HG02678 (cell line): Measurements from ENCODE around the gene NFKB2.

Source experiments
- ATAC-seq: cut with Tn5 transposase; IDR thresholded peaks from one replicate; pipeline ENCODE4 v1.9.1; 2021; ENCODE audit warnings: mild to moderate bottlenecking, moderate library complexity; ENCODE audit not compliant: unreplicated experiment

The NFKB2 gene

GRCh38 chr10:102420714-102421506, 25.4 kb downstream of the NFKB2 start, which contains the start of gene FBXL15:
Gene FBXL15, plus strand, starts transcription at chr10:102420836. Its CDS starts 294 bp downstream, at chr10:102421130.
- ATAC-seq: peak; percentile 71

GRCh38 chr10:102421507-102421756, 25.9 kb downstream of the NFKB2 start:
- ATAC-seq: peak; percentile 1

GRCh38 chr10:102421757-102422512, 26.4 kb downstream of the NFKB2 start:
- ATAC-seq: no peak

- ATAC-seq: peak; percentile 23
Measured at GRCh38 chr10:102422545-102423129, 27.1 kb downstream of the NFKB2 start.

- no peak for ATAC-seq
Measured at GRCh38 chr10:102423372-102423968, 28.0 kb downstream of the NFKB2 start.

GRCh38 chr10:102424145-102424544, 28.6 kb downstream of the NFKB2 start:
- ATAC-seq: no peak

- ATAC-seq: no peak
Measured at GRCh38 chr10:102424916-102425315, 29.4 kb downstream of the NFKB2 start.

- ATAC-seq: no peak
Measured at GRCh38 chr10:102425444-102425843, 29.9 kb downstream of the NFKB2 start.

GRCh38 chr10:102426803-102427287, 31.3 kb downstream of the NFKB2 start:
- no peak for ATAC-seq

GRCh38 chr10:102429468-102429867, 34.0 kb downstream of the NFKB2 start:
- ATAC-seq: no peak

GRCh38 chr10:102431452-102432124, 36.1 kb downstream of the NFKB2 start:
- no peak for ATAC-seq

- peak; percentile 85 for ATAC-seq
Measured at GRCh38 chr10:102432162-102432950, 36.9 kb downstream of the NFKB2 start, which contains the start of gene CUEDC2. Gene CUEDC2, minus strand, starts transcription at chr10:102432574. Its CDS starts 7,386 bp downstream, at chr10:102425188.

- ATAC-seq: no peak
Measured at GRCh38 chr10:102433619-102434046, 38.1 kb downstream of the NFKB2 start.

- ATAC-seq: no peak
Measured at GRCh38 chr10:102434394-102435132, 39.1 kb downstream of the NFKB2 start.

GRCh38 chr10:102435133-102435497, 39.6 kb downstream of the NFKB2 start:
- no peak for ATAC-seq

GRCh38 chr10:102435529-102436233, 40.2 kb downstream of the NFKB2 start:
- ATAC-seq: no peak

GRCh38 chr10:102436312-102436711, 40.8 kb downstream of the NFKB2 start:
- no peak for ATAC-seq

- no peak for ATAC-seq
Measured at GRCh38 chr10:102437515-102437914, 42.0 kb downstream of the NFKB2 start.

- no peak for ATAC-seq
Measured at GRCh38 chr10:102438374-102438773, 42.9 kb downstream of the NFKB2 start.
